T-helper 2 cell treated with Interferon-gamma antibody and Interleukin-4, amounts not matched to agents 5 μg/mL and 100 μg/mL, for 36 hours (primary cell): ENCODE data around the gene ATP5MC2.
"Not testable (repeated sequence)": the region's sequence is repeated elsewhere in the genome, so short reads cannot be mapped to it uniquely, and the experiment has no call there.

ENCODE experiments used
- DNase-seq: peaks from one replicate; pipeline ENCODE4 v3.0.0; 2021; ENCODE audit warnings: low spot score
- H3K27ac Mint-ChIP-seq: one replicate; pipeline ENCODE4 v1.8.0; 2021; ENCODE audit warnings: mild to moderate bottlenecking, mixed read lengths
- H3K27me3 Mint-ChIP-seq: one replicate; pipeline ENCODE4 v1.8.0; 2021; ENCODE audit warnings: low read depth, mixed read lengths
- H3K36me3 Mint-ChIP-seq: one replicate; pipeline ENCODE4 v1.8.0; 2021; ENCODE audit warnings: low read depth, mixed read lengths
- H3K4me1 Mint-ChIP-seq: one replicate; pipeline ENCODE4 v1.8.0; 2021; ENCODE audit warnings: low read depth, mixed read lengths
- H3K4me3 Mint-ChIP-seq: one replicate; pipeline ENCODE4 v1.8.0; 2022; ENCODE audit warnings: mild to moderate bottlenecking, moderate library complexity, mixed read lengths
- H3K9me3 Mint-ChIP-seq: one replicate; pipeline ENCODE4 v1.8.0; 2021; ENCODE audit warnings: mixed read lengths

ATP5MC2 gene

GRCh38 chr12:53680061-53680460 is 4.2 kb upstream of the ATP5MC2 start:
- not testable (repeated sequence) for H3K9me3 Mint-ChIP-seq, H3K36me3 Mint-ChIP-seq, H3K4me3 Mint-ChIP-seq, H3K4me1 Mint-ChIP-seq, H3K27ac Mint-ChIP-seq, DNase-seq
- peaks cover 40% of the 10 kb centered on the region for H3K27me3 Mint-ChIP-seq

- no peaks in the 10 kb centered on the region for H3K9me3 Mint-ChIP-seq
- H3K4me1 Mint-ChIP-seq, result peaks cover 16% of the 10 kb centered on the region
- H3K27me3 Mint-ChIP-seq, result peaks cover 35% of the 10 kb centered on the region
- H3K27ac Mint-ChIP-seq, result no peak overlapping the region
- peaks cover 13% of the 10 kb centered on the region for H3K36me3 Mint-ChIP-seq
- no peak for DNase-seq
- peak overlapping the region; percentile 30 for H3K4me3 Mint-ChIP-seq
Observed at GRCh38 chr12:53677800-53678148, 1.9 kb upstream of the ATP5MC2 start.

GRCh38 chr12:53677016-53677799 is 1.3 kb upstream of the ATP5MC2 start:
- peaks cover 35% of the 10 kb centered on the region for H3K27me3 Mint-ChIP-seq
- H3K9me3 Mint-ChIP-seq, result no peaks in the 10 kb centered on the region
- peak overlapping the region; percentile 85 for H3K4me3 Mint-ChIP-seq
- H3K36me3 Mint-ChIP-seq, result peaks cover 18% of the 10 kb centered on the region
- DNase-seq, result no peak
- H3K4me1 Mint-ChIP-seq, result peaks cover 16% of the 10 kb centered on the region
- H3K27ac Mint-ChIP-seq, result no peak overlapping the region

- H3K4me1 Mint-ChIP-seq, result peaks cover 16% of the 10 kb centered on the region
- peaks cover 18% of the 10 kb centered on the region for H3K36me3 Mint-ChIP-seq
- DNase-seq, result no peak
- no peak overlapping the region for H3K27ac Mint-ChIP-seq
- H3K9me3 Mint-ChIP-seq, result no peaks in the 10 kb centered on the region
- peak overlapping the region; percentile 85 for H3K4me3 Mint-ChIP-seq
- peaks cover 32% of the 10 kb centered on the region for H3K27me3 Mint-ChIP-seq
Observed at GRCh38 chr12:53676656-53677015, 753 bp upstream of the ATP5MC2 start.

GRCh38 chr12:53674977-53675700 is 744 bp downstream of the ATP5MC2 start:
- H3K4me3 Mint-ChIP-seq, result peak overlapping the region; percentile 85
- H3K36me3 Mint-ChIP-seq, result peaks cover 28% of the 10 kb centered on the region
- H3K27ac Mint-ChIP-seq, result peak overlapping the region; percentile 91
- H3K9me3 Mint-ChIP-seq, result no peaks in the 10 kb centered on the region
- no peak for DNase-seq
- peaks cover 18% of the 10 kb centered on the region for H3K4me1 Mint-ChIP-seq
- peaks cover 30% of the 10 kb centered on the region for H3K27me3 Mint-ChIP-seq

GRCh38 chr12:53670971-53671370 is 4.9 kb downstream of the ATP5MC2 start:
- Mint-ChIP-seq H3K27me3 (peaks cover under 1% of the 10 kb centered on the region), H3K36me3 (peaks cover 56% of the 10 kb centered on the region), H3K4me3 (no peak overlapping the region), H3K4me1 (peaks cover 17% of the 10 kb centered on the region), H3K9me3 (no peaks in the 10 kb centered on the region), H3K27ac (no peak overlapping the region)
- DNase-seq, result no peak

GRCh38 chr12:53670308-53670707 is 5.6 kb downstream of the ATP5MC2 start:
- H3K27ac Mint-ChIP-seq, result no peak overlapping the region
- peaks cover 62% of the 10 kb centered on the region for H3K36me3 Mint-ChIP-seq
- peaks cover 17% of the 10 kb centered on the region for H3K4me1 Mint-ChIP-seq
- DNase-seq, result no peak
- H3K9me3 Mint-ChIP-seq, result no peaks in the 10 kb centered on the region
- no peak overlapping the region for H3K4me3 Mint-ChIP-seq
- H3K27me3 Mint-ChIP-seq, result no peaks in the 10 kb centered on the region

- H3K27me3 Mint-ChIP-seq, result no peaks in the 10 kb centered on the region
- peaks cover 62% of the 10 kb centered on the region for H3K36me3 Mint-ChIP-seq
- no peak overlapping the region for H3K4me3 Mint-ChIP-seq
- H3K27ac Mint-ChIP-seq, result no peak overlapping the region
- no peak for DNase-seq
- peaks cover 3% of the 10 kb centered on the region for H3K4me1 Mint-ChIP-seq
- H3K9me3 Mint-ChIP-seq, result no peaks in the 10 kb centered on the region
Observed at GRCh38 chr12:53667080-53667479, 8.8 kb downstream of the ATP5MC2 start.

GRCh38 chr12:53664936-53665335 is 10.9 kb downstream of the ATP5MC2 start:
- Mint-ChIP-seq H3K4me1 (peaks cover 1% of the 10 kb centered on the region), H3K27me3 (no peaks in the 10 kb centered on the region), H3K9me3 (no peaks in the 10 kb centered on the region), H3K27ac (no peak overlapping the region), H3K4me3 (no peak overlapping the region), H3K36me3 (peaks cover 51% of the 10 kb centered on the region)
- DNase-seq, result no peak

GRCh38 chr12:53664191-53664590 is 11.7 kb downstream of the ATP5MC2 start:
- peak overlapping the region; percentile 37 for H3K27ac Mint-ChIP-seq
- no peaks in the 10 kb centered on the region for H3K4me1 Mint-ChIP-seq
- no peaks in the 10 kb centered on the region for H3K9me3 Mint-ChIP-seq
- H3K36me3 Mint-ChIP-seq, result peaks cover 44% of the 10 kb centered on the region
- H3K4me3 Mint-ChIP-seq, result no peak overlapping the region
- no peaks in the 10 kb centered on the region for H3K27me3 Mint-ChIP-seq
- DNase-seq, result no peak

- Mint-ChIP-seq H3K4me3 (no peak overlapping the region), H3K27me3 (no peaks in the 10 kb centered on the region), H3K27ac (no peak overlapping the region), H3K4me1 (no peaks in the 10 kb centered on the region), H3K36me3 (peaks cover 16% of the 10 kb centered on the region), H3K9me3 (no peaks in the 10 kb centered on the region)
- no peak for DNase-seq
Observed at GRCh38 chr12:53660041-53660440, 15.8 kb downstream of the ATP5MC2 start.

- DNase-seq, result no peak
- H3K4me3 Mint-ChIP-seq, result no peak overlapping the region
- no peaks in the 10 kb centered on the region for H3K27me3 Mint-ChIP-seq
- H3K36me3 Mint-ChIP-seq, result peaks cover 13% of the 10 kb centered on the region
- no peaks in the 10 kb centered on the region for H3K9me3 Mint-ChIP-seq
- no peak overlapping the region for H3K27ac Mint-ChIP-seq
- H3K4me1 Mint-ChIP-seq, result no peaks in the 10 kb centered on the region
Observed at GRCh38 chr12:53659571-53659981, 16.3 kb downstream of the ATP5MC2 start.

- no peaks in the 10 kb centered on the region for H3K4me1 Mint-ChIP-seq
- peaks cover 10% of the 10 kb centered on the region for H3K36me3 Mint-ChIP-seq
- H3K27ac Mint-ChIP-seq, result no peak overlapping the region
- H3K9me3 Mint-ChIP-seq, result no peaks in the 10 kb centered on the region
- H3K27me3 Mint-ChIP-seq, result no peaks in the 10 kb centered on the region
- DNase-seq, result no peak
- no peak overlapping the region for H3K4me3 Mint-ChIP-seq
Observed at GRCh38 chr12:53659011-53659551, 16.8 kb downstream of the ATP5MC2 start.

GRCh38 chr12:53657041-53657440 is 18.8 kb downstream of the ATP5MC2 start:
- no peak overlapping the region for H3K4me3 Mint-ChIP-seq
- H3K36me3 Mint-ChIP-seq, result peaks cover under 1% of the 10 kb centered on the region
- no peak overlapping the region for H3K27ac Mint-ChIP-seq
- no peaks in the 10 kb centered on the region for H3K4me1 Mint-ChIP-seq
- no peaks in the 10 kb centered on the region for H3K9me3 Mint-ChIP-seq
- no peaks in the 10 kb centered on the region for H3K27me3 Mint-ChIP-seq
- no peak for DNase-seq
